ENCODE measurements around the gene PTBP1.

The PTBP1 gene

DNA sequence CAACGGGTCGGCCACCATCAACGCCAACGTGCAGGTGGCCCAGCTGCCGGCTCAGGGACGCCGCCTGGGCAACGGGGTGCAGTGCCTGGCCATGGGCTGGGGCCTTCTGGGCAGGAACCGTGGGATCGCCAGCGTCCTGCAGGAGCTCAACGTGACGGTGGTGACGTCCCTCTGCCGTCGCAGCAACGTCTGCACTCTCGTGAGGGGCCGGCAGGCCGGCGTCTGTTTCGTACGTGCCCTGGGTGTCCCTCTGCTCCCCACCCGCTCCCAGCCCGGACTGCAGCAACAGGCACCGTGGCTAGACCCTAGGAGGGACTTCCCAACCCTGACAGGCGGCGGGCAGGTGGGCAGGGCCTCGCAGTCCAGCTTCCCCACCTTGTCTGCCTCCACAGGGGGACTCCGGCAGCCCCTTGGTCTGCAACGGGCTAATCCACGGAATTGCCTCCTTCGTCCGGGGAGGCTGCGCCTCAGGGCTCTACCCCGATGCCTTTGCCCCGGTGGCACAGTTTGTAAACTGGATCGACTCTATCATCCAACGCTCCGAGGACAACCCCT is 58.4 kb downstream of the PTBP1 start:
- no peak for DNase-seq

DNA sequence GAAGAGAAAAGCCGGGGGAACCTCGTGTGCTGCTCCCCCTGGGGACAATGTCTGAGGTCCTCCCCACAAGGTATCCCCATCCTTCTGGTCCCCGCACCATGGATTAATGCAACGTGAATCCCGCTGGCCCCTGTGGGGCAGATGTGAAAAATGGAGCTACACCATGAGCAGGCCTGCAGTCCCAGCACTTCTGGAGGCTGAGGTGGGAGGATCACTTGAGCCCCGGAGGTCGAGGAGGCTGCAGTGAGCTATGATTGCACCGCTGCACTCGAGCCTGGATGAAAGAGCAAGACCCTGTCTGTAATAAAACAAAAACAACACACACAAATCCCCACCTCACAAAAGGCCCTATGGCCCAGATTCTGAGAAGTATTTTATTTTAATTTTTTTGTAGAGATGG is 61.0 kb downstream of the PTBP1 start:
- no peak for DNase-seq

DNA sequence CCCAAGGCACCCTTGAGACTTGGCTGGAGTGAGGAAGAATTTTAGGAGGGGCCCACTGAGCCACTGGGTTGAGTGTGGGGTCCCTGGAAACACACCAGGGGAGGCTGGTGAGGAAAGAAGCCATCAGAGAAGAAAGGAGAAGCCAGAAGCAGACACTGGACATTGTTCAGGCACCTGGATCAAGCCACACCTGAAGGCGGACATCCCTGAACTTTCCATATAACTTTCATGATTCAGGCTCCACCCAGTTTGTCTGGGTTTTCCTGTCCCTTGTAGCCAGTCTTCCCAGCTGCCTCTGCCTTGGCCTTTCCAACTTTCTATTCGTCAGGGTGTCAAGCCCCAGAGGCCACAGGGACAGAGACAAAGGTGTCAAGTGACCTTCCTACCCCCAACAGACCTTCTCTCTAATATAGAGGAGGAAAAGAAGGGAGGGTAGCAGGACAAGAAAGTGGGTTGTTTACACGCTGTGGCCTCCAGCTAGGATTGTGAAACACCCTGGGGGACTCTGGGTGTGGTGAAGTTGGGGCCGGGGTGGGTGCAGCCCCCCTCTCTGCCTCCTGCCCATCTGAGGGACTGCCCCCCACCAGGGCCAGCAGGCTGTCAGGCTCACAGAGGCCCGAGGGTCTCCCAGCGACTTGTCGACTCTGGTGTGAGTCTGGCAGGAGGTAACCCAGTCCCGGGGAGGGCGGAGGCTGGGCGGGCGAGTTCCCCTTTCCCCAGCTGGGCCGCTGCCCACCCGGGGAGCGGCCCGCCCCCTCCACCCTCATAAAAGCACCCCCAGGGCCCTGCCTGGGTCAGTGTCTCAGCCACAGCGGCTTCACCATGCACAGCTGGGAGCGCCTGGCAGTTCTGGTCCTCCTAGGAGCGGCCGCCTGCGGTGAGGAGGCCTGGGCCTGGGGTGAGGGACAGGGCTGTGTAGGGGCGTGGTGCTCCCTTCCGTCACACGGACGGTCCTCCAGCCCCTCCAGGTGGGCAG is 61.9 kb downstream of the PTBP1 start, which contains the start of gene CFD:
CFD (plus strand) TSS at position 797 of the 976 bp plus-strand sequence; CDS start at position 823, 26 bp downstream.
- no peak for DNase-seq

DNA sequence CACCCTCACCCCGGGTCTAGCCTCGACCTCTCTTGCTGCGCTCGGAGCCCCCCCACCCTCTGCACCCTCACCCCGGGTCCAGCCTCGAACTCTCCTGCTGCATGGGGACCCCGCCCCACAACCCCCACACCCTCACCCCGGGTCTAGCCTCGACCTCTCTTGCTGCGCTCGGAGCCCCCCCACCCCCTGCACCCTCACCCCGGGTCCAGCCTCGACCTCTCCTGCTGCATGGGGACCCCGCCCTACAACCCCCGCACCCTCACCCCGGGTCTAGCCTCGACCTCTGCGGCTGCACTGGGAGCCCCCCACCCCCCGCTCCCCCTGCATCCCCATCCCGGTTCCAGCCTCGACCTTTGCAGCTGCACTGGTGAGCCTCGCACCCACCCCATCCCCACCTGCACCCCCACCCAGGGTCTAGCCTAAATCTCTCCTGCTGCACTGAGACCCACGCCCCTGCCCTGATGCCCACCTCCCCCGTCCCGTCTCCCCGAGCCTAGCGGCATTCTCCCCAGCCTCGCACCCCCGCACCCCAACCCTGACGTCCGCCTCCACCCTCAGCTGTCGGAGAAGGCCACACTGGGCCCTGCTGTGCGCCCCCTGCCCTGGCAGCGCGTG is 64.0 kb downstream of the PTBP1 start:
- DNase-seq = no peak
